T-cell (primary cell): Measurements from ENCODE around the gene MAGEE2. TPM values are rescaled to one million over a fixed set of nuclear protein-coding genes. Genes with fewer than 3 reads are reported as not detected.
A peak's percentile ranks its signal among the peaks of the same experiment; 100 is the strongest.
"Not testable (repeated sequence)": the region's sequence is repeated elsewhere in the genome, so short reads cannot be mapped to it uniquely, and the experiment has no call there.

Experiments
- ATAC-seq, 4 experiments: fragments of 200-7000 bp in 3 of 4; fragments of 150-1000 bp in 1 of 4; cut with Tn5 transposase; replicated peaks in 1 of 4; 1 replicate in 3 of 4; 2 replicates in 1 of 4; pipeline ENCODE4 v1.10.0; 2021; ENCODE audit warnings: moderate library complexity in 3 of 4, mild to moderate bottlenecking in 2 of 4, moderate number of reproducible peaks in 1 of 4
- CTCF ChIA-PET, 2 donors: fragments of 300-600 bp; sonication (Branson Sonifier 250); formaldehyde crosslinking; loops; one replicate each; lab custom pipeline; 2022; ENCODE audit warnings: antibody characterized with exemption in 2 of 2; lab: Charles Lee
- POLR2A ChIA-PET, 2 donors: fragments of 300-600 bp; sonication (Branson Sonifier 250); formaldehyde crosslinking; loops; one replicate each; lab custom pipeline; 2022; ENCODE audit warnings: antibody characterized with exemption in 2 of 2; lab: Charles Lee
- DNase-seq, 35 experiments: peaks; one replicate each; pipeline versions ENCODE4 v3.0.0 to v3.0.0-alpha.2; 2013 to 2023
- H3K27ac ChIP-seq: one replicate; pipeline ENCODE4 v1.5.1; 2013; ENCODE audit warnings: low read length
- H3K27me3 ChIP-seq, 2 experiments: replicated peaks in 1 of 2; 1 replicate in 1 of 2; 2 replicates in 1 of 2; pipeline versions ENCODE4 v1.6.1 to v1.7.0; 2013; ENCODE audit warnings: low read length in 1 of 2, mixed read lengths in 1 of 2; ENCODE audit not compliant: control insufficient read depth in 2 of 2, insufficient read depth in 2 of 2; ENCODE audit errors: extremely low read depth in 1 of 2
- H3K36me3 ChIP-seq, 2 donors: 1 replicate in 1 of 2; 2 replicates in 1 of 2; pipeline versions ENCODE4 v1.6.1 to v1.7.0; 2013; ENCODE audit warnings: low read length in 1 of 2; ENCODE audit not compliant: control insufficient read depth in 2 of 2, insufficient read depth in 1 of 2; ENCODE audit errors: extremely low read depth in 1 of 2
- H3K4me1 ChIP-seq, 2 experiments: 1 replicate in 1 of 2; 2 replicates in 1 of 2; pipeline versions ENCODE4 v1.6.1 to v1.7.0; 2013; ENCODE audit warnings: low read length in 2 of 2, mixed read lengths in 1 of 2; ENCODE audit not compliant: insufficient read depth in 2 of 2, control insufficient read depth in 1 of 2; ENCODE audit errors: extremely low read depth in 1 of 2
- H3K4me3 ChIP-seq, 2 donors: 1 replicate in 1 of 2; 2 replicates in 1 of 2; pipeline versions ENCODE4 v1.5.1 to v1.7.0; 2013; ENCODE audit warnings: mild to moderate bottlenecking in 2 of 2, low read length in 1 of 2, moderate library complexity in 1 of 2; ENCODE audit not compliant: control insufficient read depth in 1 of 2; ENCODE audit errors: extremely low read depth in 1 of 2
- H3K9me3 ChIP-seq: 2 replicates; pipeline ENCODE4 v1.7.0; 2013
- H3K27ac Mint-ChIP-seq, 2 donors: one replicate each; pipeline ENCODE4 v1.8.0; 2020 to 2021; ENCODE audit warnings: mild to moderate bottlenecking in 2 of 2, mixed read lengths in 2 of 2
- H3K27me3 Mint-ChIP-seq, 2 donors: one replicate each; pipeline ENCODE4 v1.8.0; 2021 to 2022; ENCODE audit warnings: mixed read lengths in 2 of 2
- H3K36me3 Mint-ChIP-seq: one replicate; pipeline ENCODE4 v1.8.0; 2021; ENCODE audit warnings: mixed read lengths
- H3K4me1 Mint-ChIP-seq, 3 donors: one replicate each; pipeline ENCODE4 v1.8.0; 2020 to 2022; ENCODE audit warnings: mixed read lengths in 3 of 3, mild to moderate bottlenecking in 1 of 3
- H3K4me3 Mint-ChIP-seq, 3 donors: one replicate each; pipeline ENCODE4 v1.8.0; 2020 to 2022; ENCODE audit warnings: mild to moderate bottlenecking in 3 of 3, mixed read lengths in 3 of 3, moderate library complexity in 3 of 3
- H3K9me3 Mint-ChIP-seq, 3 donors: one replicate each; pipeline ENCODE4 v1.8.0; 2020 to 2022; ENCODE audit warnings: mixed read lengths in 3 of 3
- WGBS: methylation state at CpG from one replicate; pipeline ENCODE4 v1.1.5; 2013; ENCODE audit warnings: missing lambda C conversion rate; ENCODE audit not compliant: insufficient coverage; 5-methylcytosine and 5-hydroxymethylcytosine counted together
- total RNA-seq, 35 experiments: library from RNA in 6 of 35; stranded (reverse) in 6 of 35; fragments of 120-200 nt in 1 of 35; gene quantifications; one replicate each; pipeline versions ENCODE4 v1.2.1 to v1.2.4 and lab custom pipeline; 2013 to 2026

Gene MAGEE2, protein sequence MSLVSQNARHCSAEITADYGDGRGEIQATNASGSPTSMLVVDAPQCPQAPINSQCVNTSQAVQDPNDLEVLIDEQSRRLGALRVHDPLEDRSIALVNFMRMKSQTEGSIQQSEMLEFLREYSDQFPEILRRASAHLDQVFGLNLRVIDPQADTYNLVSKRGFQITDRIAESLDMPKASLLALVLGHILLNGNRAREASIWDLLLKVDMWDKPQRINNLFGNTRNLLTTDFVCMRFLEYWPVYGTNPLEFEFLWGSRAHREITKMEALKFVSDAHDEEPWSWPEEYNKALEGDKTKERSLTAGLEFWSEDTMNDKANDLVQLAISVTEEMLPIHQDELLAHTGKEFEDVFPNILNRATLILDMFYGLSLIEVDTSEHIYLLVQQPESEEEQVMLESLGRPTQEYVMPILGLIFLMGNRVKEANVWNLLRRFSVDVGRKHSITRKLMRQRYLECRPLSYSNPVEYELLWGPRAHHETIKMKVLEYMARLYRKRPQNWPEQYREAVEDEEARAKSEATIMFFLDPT
- total RNA-seq (not detected), total RNA-seq (lab: John Stamatoyannopoulos, UW) (0 to 0.05 (median 0) reads per million in 29 experiments)
- total RNA-seq (2013), result not detected

DNA sequence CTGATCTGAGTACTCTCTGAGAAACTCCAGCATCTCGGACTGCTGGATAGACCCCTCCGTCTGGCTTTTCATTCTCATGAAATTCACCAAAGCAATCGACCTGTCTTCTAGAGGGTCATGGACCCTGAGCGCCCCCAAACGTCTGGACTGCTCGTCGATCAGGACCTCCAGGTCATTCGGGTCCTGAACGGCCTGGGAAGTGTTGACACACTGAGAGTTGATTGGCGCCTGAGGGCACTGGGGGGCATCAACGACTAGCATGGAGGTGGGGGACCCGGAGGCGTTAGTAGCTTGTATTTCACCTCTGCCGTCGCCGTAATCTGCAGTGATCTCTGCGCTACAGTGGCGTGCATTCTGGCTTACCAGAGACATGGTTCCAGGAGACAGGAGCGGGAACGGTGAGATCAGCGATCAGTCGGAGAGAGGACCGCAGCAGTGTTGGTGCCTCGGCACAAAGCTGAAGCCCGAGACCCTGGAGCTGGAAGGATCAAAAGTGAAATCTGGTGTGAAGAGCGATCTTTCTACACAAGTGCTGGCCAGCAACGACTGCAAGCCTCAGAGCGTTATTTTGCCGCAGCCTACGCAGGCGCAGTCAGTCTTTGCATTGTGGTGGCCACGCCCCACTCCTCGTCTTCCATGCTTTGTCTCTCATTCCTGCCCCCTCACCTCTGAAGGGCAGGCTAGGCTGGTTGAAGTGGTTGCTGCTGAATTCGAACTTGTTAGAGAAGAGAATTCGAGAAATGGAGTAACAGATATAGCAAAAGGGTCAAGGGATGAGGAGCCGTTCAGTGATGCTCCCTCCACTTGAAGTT, at the start of gene MAGEE2:
TSS of gene MAGEE2 (minus strand) at position 575 of the 812 bp plus-strand sequence. CDS start at position 372, 203 bp downstream.
- H3K36me3 ChIP-seq, result no peaks in the 10 kb centered on the region
- 19% methylated on average over 23 of the region's 36 CpGs for WGBS
- Mint-ChIP-seq H3K4me1 (peaks cover 6 to 11% (median 7%) of the 10 kb centered on the region in 3 donors), H3K36me3 (no peaks in the 10 kb centered on the region), H3K27me3 (peaks cover 3 to 31% of the 10 kb centered on the region in 2 donors), H3K4me3 (peak within 1 kb of the TSS; percentile 67 to 82 (median 69)), H3K27ac (no peak within 1 kb of the TSS), H3K9me3 (peaks cover 0 to 1% (median 0%) of the 10 kb centered on the region in 3 donors)
- DNase-seq (peak in 7 of 35 experiments; percentile 1 to 12 (median 4)), ATAC-seq (peak in 1 of 4 experiments; percentile 29)
- no peaks in the 10 kb centered on the region for H3K4me1 ChIP-seq
- no peaks in the 10 kb centered on the region for H3K9me3 ChIP-seq
- ChIA-PET POLR2A (no interaction called here), CTCF (no interaction called here)
- H3K27ac ChIP-seq, result no peak within 1 kb of the TSS
- peaks cover 0 to 10% of the 10 kb centered on the region in 2 experiments for H3K27me3 ChIP-seq
- peak within 1 kb of the TSS; percentile 17 to 36 for H3K4me3 ChIP-seq

DNA sequence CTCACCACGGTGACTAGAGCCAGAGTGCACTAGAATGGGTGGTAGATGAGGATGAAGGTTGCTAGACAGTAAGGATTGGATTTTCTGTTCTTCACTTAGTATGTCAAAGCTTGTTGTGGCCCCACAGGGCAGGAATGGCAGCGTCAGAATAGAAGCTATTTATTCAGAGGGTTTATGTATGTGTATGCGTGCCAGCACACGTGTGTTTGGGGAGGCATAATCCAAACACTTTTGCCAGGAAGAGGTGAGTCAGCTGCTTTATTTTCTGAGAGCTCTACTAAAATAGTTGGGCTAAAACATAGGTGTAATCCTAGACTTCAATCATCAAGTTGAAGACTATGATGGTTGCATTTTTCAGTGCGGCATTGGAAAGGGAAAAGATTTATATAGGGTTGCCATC, 1.2 kb upstream of the MAGEE2 start:
- DNase-seq (no peak), ATAC-seq (no peak)
- H3K36me3 ChIP-seq, result no peaks in the 10 kb centered on the region
- no peak overlapping the region for H3K27ac Mint-ChIP-seq
- H3K27me3 ChIP-seq, result peaks cover 0 to 10% of the 10 kb centered on the region in 2 experiments
- H3K4me3 ChIP-seq, result no peak overlapping the region
- ChIA-PET CTCF (no interaction called here), POLR2A (no interaction called here)
- WGBS, result 80% methylated on average over 1 of the region's 5 CpGs
- no peak overlapping the region for H3K27ac ChIP-seq
- H3K4me3 Mint-ChIP-seq, result no peak overlapping the region
- H3K27me3 Mint-ChIP-seq, result peaks cover 3 to 31% of the 10 kb centered on the region in 2 donors
- H3K9me3 Mint-ChIP-seq, result peaks cover 0 to 3% (median 0%) of the 10 kb centered on the region in 3 donors
- peaks cover 6 to 11% (median 7%) of the 10 kb centered on the region in 3 donors for H3K4me1 Mint-ChIP-seq
- H3K9me3 ChIP-seq, result no peaks in the 10 kb centered on the region
- no peaks in the 10 kb centered on the region for H3K36me3 Mint-ChIP-seq
- no peaks in the 10 kb centered on the region for H3K4me1 ChIP-seq

GRCh38 chrX:75781611-75782010, 3.4 kb downstream of the MAGEE2 start:
- H3K36me3 Mint-ChIP-seq, result no peaks in the 10 kb centered on the region
- no peaks in the 10 kb centered on the region for H3K36me3 ChIP-seq
- H3K4me1 Mint-ChIP-seq, result peaks cover 6 to 11% (median 7%) of the 10 kb centered on the region in 3 donors
- ChIA-PET CTCF (no interaction called here), POLR2A (no interaction called here)
- H3K27me3 ChIP-seq, result peaks cover 0 to 10% of the 10 kb centered on the region in 2 experiments
- H3K27ac ChIP-seq, result no peak overlapping the region
- H3K4me1 ChIP-seq, result no peaks in the 10 kb centered on the region
- DNase-seq (no peak), ATAC-seq (no peak)
- H3K27me3 Mint-ChIP-seq, result peaks cover 3 to 44% of the 10 kb centered on the region in 2 donors
- H3K4me3 ChIP-seq, result no peak overlapping the region
- H3K4me3 Mint-ChIP-seq, result no peak overlapping the region
- no peaks in the 10 kb centered on the region for H3K9me3 Mint-ChIP-seq
- H3K27ac Mint-ChIP-seq, result no peak overlapping the region
- H3K9me3 ChIP-seq, result no peaks in the 10 kb centered on the region
- 57% methylated on average over 6 of the region's 15 CpGs for WGBS

- ATAC-seq, CTCF ChIA-PET, H3K4me1 Mint-ChIP-seq, H3K4me3 ChIP-seq, H3K4me3 Mint-ChIP-seq, POLR2A ChIA-PET, H3K27ac ChIP-seq, H3K4me1 ChIP-seq, H3K36me3 Mint-ChIP-seq, H3K36me3 ChIP-seq, H3K27me3 ChIP-seq, H3K9me3 Mint-ChIP-seq, DNase-seq, H3K27ac Mint-ChIP-seq, H3K9me3 ChIP-seq: not testable (repeated sequence)
- peaks cover 3 to 23% of the 10 kb centered on the region in 2 donors for H3K27me3 Mint-ChIP-seq
- no CpG with 5 or more reads among the region's 5 CpGs for WGBS
Observed at GRCh38 chrX:75768063-75768462, 17.0 kb downstream of the MAGEE2 start.

DNA sequence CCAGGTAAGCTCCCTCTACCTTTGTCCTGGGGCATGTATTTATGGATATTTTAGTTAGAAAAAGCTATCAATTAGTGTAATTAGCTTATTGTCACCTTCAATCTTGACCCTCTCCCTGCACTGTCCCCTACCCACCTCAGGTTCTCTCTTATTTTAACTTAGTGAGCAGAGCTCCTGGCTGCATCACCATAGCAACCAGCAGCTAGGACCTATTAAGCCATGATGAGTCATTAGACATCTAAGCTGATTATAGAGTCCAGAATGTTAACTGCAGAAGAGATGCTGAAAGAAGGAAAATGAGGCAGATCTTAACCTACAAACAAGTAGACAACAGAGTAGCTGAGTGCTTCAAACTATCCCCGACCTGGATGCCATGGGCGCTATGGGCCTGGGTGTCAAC, 36.6 kb downstream of the MAGEE2 start:
- no peaks in the 10 kb centered on the region for H3K9me3 ChIP-seq
- POLR2A ChIA-PET, result no interaction called here
- H3K4me1 ChIP-seq, result peaks cover 0 to 7% of the 10 kb centered on the region in 2 experiments
- no peaks in the 10 kb centered on the region for H3K36me3 Mint-ChIP-seq
- CTCF ChIA-PET, result no interaction called here
- WGBS, result no CpG with 5 or more reads among the region's 2 CpGs
- no peak overlapping the region for H3K4me3 ChIP-seq
- peaks cover 14 to 22% (median 16%) of the 10 kb centered on the region in 3 donors for H3K4me1 Mint-ChIP-seq
- no peaks in the 10 kb centered on the region for H3K27me3 ChIP-seq
- no peaks in the 10 kb centered on the region for H3K36me3 ChIP-seq
- peak overlapping the region in 1 of 3 donors; percentile 81 for H3K4me3 Mint-ChIP-seq
- ATAC-seq (no peak), DNase-seq (no peak)
- H3K9me3 Mint-ChIP-seq, result peaks cover 0 to 2% (median 0%) of the 10 kb centered on the region in 3 donors
- peaks cover 3 to 24% of the 10 kb centered on the region in 2 donors for H3K27me3 Mint-ChIP-seq
- no peak overlapping the region for H3K27ac ChIP-seq
- H3K27ac Mint-ChIP-seq, result no peak overlapping the region
